Hematopoietic multipotent progenitor cell treated with erythropoietin and hydrocortisone succinate and interleukin-3 and kit ligand, for 6 days (in vitro differentiated cells): Measurements from ENCODE around the gene OBSCN.
"Not testable (repeated sequence)": the region's sequence is repeated elsewhere in the genome, so short reads cannot be mapped to it uniquely, and the experiment has no call there.

Source experiments
- DNase-seq: peaks from one replicate; pipeline ENCODE4 v3.0.0-alpha.2; 2015

Gene OBSCN

DNA sequence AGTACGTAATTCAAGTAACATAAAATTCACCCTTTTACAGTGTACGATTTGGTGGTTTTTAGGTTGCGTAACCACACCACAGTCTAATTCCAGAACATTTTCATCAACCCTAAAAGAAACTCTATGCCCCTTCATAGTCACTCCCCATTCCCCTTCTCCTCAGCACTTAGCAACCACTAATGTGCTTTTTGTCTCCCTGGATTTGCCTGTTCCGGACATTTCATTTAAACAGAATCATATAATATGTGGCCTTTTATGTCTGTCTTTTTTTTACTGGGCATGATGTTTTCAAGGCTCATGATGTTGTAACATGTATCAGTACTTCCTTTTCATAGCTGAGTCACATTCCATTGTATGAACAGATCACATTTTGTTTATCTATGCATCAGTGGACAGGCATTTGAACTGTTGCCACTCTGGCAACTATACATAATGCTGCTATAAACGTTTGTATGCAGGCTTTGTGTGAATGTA lies 20.8 kb downstream of the OBSCN start:
- no peak for DNase-seq

GRCh38 chr1:228231189-228231588 lies 23.3 kb downstream of the OBSCN start:
- DNase-seq: no peak

GRCh38 chr1:228233136-228233535 lies 25.3 kb downstream of the OBSCN start:
- DNase-seq: no peak

- DNase-seq: no peak
These were observed 27.1 kb downstream of the OBSCN start for GRCh38 chr1:228234921-228235320.

DNA sequence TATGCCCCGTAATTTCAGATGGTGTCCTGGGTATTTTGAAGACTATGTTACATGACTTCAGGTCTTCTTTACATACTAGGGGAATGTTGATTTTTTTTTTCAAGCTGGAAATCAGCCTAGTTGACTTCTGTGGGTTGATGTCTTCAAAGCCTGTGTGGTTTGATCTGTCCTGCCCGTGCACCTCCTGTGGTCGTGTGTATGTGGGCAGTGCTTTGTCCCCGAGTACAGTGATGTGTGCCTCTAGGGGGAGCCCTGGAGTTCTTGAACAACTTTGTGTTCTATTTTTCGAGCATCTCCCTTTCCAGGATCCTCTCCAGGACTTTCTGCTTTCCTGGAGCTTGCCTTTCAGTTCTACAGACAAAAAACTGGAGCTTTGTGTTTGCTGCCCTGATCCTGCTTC lies 28.9 kb downstream of the OBSCN start:
- DNase-seq: peak; percentile 53

- DNase-seq: no peak
These were observed 30.2 kb downstream of the OBSCN start for GRCh38 chr1:228238007-228238406.

DNA sequence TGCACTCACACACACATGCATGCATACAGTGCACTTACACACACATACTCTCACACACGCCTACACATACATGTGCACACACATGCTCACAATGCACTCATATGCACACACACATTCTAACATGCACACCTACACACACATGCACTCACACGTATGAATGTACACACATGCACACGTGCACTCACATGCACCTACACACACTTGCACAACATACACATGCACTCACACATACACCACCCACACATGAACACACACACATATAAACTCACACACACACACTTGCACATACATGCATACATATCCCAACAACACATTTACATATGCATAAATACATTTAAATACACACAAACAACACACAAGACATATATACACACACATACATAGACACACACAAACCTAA lies 30.6 kb downstream of the OBSCN start:
- DNase-seq: no peak

DNA sequence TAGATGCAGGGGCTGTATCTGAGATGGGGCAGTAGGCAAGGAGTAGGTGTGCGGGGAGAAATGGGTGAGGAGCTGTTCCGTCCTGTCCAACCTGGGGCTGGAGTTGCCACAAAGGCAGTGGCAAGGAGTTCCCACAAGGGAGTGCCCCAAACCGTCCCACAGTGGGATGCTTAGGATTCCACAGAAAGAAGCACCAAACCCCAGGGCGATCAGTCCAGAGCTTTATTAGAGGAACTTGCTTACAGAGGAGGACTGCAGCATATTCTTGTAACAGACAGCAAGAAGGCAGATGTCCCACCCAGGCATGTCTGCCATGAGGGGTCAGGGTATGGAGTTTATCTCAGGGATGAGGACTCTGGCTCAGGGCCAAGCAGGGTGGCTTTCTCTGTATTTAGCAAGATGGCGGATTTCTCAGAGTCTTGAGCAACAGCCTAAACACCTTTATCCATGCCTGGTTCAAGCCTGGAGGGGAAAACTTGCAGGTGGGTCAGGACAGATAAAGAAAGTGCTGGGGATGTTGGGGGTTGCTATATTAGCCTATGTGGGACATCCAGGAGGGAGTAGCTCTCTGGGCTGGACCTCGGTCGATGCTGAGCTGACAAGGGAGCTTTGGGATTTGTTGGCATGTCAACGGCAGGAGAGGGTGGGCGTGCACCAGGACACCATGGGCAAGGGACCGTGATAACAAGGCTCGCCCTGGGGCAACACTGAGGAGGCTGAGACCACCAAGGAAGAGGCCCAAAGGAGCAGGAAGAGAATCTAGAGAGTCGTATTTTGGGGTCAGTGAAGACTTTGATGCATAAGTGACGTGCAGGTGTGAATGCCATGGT lies 32.8 kb downstream of the OBSCN start:
- DNase-seq: no peak

DNA sequence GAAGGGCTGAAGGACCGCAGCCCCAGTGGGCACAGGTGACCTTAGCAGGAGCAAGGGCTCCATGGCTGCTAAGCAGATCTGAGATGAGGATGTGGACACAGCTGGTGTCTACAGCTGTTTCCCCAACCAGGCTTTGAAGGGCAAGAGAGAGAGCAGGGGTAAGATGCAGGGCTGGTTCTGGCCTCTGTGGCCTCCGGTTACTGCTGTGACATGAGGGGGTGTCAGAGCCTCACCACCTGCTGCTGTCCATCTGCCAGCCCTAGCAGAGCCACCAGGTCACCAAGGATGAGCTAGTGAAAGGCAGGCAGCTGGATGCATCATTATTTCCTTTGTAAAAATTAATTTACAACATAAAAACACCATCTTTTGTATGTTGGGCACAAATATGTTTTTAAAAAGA lies 33.4 kb downstream of the OBSCN start:
- DNase-seq: no peak

- no peak for DNase-seq
These were observed 34.6 kb downstream of the OBSCN start for GRCh38 chr1:228242409-228242808.

DNA sequence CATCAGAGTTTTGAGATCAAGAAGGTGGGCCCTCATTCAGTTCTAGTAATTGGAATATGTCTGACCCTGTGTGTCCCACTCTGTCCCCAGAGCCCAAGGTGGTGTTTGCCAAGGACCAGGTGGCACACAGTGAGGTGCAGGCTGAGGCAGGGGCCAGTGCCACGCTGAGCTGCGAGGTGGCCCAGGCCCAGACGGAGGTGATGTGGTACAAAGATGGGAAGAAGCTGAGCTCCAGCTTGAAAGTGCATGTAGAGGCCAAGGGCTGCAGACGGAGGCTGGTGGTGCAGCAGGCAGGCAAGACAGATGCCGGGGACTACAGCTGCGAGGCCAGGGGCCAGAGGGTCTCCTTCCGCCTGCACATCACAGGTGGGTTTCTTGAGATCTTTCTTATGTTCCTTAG lies 35.2 kb downstream of the OBSCN start:
- DNase-seq: no peak

DNA sequence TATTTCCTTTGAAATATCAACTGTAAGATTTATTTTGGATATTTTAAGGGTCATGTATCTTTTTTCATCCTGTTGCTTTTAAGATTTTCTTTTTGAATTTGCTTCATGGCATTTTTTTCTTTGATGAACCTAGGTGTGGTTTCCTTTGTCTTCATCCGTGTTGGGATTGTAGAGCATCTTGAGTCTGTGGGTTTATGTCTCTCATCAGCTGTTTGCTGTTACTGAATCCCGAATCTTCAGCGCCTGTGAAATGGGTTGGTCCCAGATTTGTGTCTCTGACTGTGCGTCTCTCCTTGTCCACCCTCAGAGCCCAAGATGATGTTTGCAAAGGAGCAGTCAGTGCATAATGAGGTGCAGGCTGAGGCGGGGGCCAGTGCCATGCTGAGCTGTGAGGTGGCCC lies 36.1 kb downstream of the OBSCN start:
- DNase-seq: not testable (repeated sequence)

DNA sequence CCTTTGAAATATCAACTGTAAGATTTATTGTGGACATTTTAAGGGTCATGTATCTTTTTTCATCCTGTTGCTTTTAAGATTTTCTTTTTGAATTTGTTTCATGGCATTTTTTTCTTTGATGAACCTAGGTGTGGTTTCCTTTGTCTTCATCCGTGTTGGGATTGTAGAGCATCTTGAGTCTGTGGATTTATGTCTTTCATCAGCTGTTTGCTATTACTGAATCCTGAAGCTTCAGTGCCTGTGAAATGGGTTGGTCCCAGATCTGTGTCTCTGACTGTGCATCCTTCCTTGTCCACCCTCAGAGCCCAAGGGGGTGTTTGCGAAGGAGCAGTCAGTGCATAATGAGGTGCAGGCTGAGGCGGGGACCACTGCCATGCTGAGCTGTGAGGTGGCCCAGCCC lies 37.3 kb downstream of the OBSCN start:
- DNase-seq: no peak

GRCh38 chr1:228246216-228246900 lies 38.5 kb downstream of the OBSCN start:
- DNase-seq: no peak

- DNase-seq: no peak
These were observed 41.9 kb downstream of the OBSCN start for GRCh38 chr1:228249513-228250305.

DNA sequence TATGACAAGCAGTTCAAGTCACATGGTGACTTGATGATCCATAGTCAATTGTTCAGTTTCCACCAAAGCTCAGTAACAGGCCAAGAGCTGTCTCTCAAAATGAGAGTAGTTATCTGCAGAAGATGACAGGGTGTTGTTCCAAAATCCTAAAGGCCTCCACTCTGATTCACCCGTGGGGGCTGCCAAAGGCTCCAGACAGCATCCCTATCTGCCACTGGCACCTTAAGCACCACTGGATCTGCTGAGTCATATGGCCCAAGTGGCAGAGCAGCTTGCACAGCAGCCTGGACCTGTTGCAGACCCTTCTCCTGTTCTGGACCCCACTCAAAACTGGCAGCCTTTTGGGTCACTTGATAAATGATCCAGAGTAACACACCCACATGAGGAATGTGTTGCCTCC lies 44.6 kb downstream of the OBSCN start:
- DNase-seq: peak; percentile 17

DNA sequence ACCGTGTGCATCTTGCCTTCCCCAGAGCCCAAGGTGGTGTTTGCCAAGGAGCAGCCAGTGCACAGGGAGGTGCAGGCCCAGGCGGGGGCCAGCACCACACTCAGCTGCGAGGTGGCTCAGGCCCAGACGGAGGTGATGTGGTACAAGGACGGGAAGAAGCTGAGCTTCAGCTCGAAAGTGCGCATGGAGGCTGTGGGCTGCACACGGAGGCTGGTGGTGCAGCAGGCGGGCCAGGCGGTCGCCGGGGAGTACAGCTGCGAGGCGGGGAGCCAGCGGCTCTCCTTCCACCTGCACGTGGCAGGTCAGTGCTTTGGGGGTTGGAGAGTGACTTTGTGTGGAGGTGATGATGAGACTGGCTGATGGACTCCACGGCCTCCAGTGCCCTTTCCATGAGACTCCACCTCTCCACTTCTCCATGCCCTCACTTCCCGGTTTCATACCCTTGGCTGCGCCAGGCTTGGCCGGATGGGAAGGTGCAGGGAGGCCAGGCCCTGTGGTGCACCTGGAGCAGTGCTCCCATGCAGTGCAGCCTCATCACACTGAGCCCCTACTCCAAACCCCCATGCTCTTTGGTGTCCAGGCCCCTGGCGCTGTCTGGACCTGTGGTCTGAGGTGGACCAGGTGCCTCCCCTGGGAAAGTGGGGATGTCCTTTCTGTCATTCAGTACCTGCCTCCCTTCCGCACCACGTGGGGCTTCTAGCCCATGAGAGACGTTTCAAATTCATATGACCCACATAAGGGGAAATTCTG lies 49.0 kb downstream of the OBSCN start:
- no peak for DNase-seq

DNA sequence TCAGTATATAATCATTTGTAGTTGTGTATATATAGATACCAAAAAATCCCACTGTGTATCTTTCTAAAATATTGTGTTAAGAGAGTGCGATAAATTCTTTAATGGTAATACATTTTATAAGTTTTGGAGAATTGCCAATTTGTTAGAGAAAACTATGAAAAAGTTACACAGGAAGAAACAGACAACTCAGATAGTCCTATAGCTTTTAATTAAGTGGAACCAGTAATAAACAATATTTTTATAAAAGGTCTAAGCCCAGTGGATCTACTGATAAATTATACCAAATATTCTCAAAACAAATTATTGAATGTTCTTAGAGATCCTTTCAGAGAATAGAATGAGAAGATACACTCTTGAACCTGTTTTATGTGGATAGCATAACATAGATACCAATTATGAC lies 50.6 kb downstream of the OBSCN start:
- DNase-seq: no peak

DNA sequence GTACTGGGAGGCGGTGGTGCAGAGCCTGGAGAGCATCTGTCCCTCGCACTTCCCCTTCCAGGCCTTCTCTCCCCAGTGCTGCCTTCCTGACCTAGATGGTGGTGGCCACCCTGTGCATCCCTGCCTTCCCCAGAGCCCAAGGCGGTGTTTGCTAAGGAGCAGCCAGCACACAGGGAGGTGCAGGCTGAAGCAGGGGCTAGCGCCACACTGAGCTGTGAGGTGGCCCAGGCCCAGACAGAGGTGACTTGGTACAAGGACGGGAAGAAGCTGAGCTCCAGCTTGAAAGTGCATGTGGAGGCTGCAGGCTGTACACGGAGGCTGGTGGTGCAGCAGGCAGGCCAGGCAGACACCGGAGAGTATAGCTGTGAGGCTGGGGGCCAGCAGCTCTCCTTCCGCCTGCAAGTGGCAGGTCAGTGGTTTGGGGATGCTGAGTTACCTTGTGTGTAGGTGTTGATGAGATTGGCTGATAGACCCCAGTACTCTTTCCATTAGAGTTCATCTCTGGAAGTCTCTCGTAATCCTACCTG lies 51.6 kb downstream of the OBSCN start:
- DNase-seq: no peak

- DNase-seq: peak; percentile 11
These were observed 52.1 kb downstream of the OBSCN start for GRCh38 chr1:228259951-228260350.

DNA sequence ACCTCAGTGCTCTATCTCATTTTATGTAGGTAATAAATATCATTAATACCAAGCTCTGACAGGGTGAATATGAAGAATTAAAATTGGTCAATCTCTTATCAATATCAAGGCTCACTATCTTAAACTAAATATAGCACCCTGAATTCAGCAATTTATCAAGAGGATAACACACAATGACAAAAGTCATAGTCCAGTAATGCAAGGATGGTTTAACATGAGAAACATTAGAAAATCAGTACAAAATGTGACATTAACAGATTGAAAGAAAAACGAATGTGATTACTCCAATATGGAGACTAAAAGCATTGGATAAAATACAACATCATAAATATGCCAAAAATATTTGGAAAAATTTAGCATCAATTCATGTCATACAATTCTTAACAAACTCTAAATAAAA lies 53.9 kb downstream of the OBSCN start:
- DNase-seq: no peak

- DNase-seq: no peak
These were observed 54.6 kb downstream of the OBSCN start for GRCh38 chr1:228262475-228262874.

DNA sequence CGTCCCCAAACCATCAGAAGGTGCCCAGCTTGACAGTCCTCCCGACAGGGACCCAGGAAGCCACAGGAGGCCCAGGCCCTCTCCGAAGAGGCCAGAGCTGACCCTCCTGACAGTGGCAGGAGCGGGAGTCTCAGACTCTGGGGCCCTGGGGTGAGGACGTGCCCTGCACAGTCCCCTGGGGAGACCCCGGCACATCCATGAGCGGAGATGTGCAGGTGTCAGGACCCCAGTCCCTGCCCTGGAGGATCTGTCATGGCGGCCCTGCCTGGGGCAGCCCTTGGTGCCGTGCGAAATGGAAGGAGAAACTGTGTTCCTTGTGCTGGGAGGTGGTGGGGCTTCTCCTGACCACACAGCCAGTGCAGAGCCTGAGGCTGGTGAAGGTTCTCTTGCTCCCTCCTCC lies 55.8 kb downstream of the OBSCN start:
- no peak for DNase-seq
